ENCODE measurements around the gene FRAT1.
A peak's percentile ranks its signal among the peaks of the same experiment; 100 is the strongest.

FRAT1 gene

GRCh38 chr10:97318772-97319651 is at the start of gene FRAT1 (continued):
- TF ChIP-seq PRDM6 (tag by site-specific recombination; IDR thresholded peaks at IDR 0.05), result no peak; the same call in 1 of the 2 replicates

GRCh38 chr10:97270523-97271154 is 48.4 kb upstream of the FRAT1 start:
- Histone ChIP-seq H3K36me3 (ENCODE audit: control insufficient read depth in 2 of 2, insufficient read depth in 1 of 2, low read length in 2 of 2) (no peaks in the 10 kb centered on the region), H3K9me3 (ENCODE audit: control insufficient read depth, insufficient read depth, low read depth, low read length) (no peaks in the 10 kb centered on the region), H3K4me3 (ENCODE audit: low read depth, low read length) (no peak overlapping the region), H3K27ac (ENCODE audit: extremely low read depth, low read depth, low read length) (no peak overlapping the region), H3K4me1 (ENCODE audit: control insufficient read depth, insufficient read depth, low read length) (no peaks in the 10 kb centered on the region)
- peak; percentile 28 for TF ChIP-seq SETDB1 (IDR thresholded peaks at IDR 0.05; ENCODE audit: insufficient read length, low read length)
- TF ChIP-seq ZNF354C (tag by site-specific recombination; IDR thresholded peaks at IDR 0.05; ENCODE audit: borderline replicate concordance, low read depth), result no peak
- TF ChIP-seq ZNF654 (tag by site-specific recombination; IDR thresholded peaks at IDR 0.05; ENCODE audit: low read depth), result no peak
- TF ChIP-seq ZBTB17 (tag by site-specific recombination; IDR thresholded peaks at IDR 0.05), result 0 out of 2 replicates have a peak, but pooled peaks have one; percentile 32
- 0 out of 2 replicates have a peak, but pooled peaks have one; percentile 8 for TF ChIP-seq ZFHX2 (tag by site-specific recombination; conservative IDR thresholded peaks at IDR 0.05)
- no peak for TF ChIP-seq MEIS1 (CRISPR knock-in tag; IDR thresholded peaks at IDR 0.05; ENCODE audit: borderline replicate concordance)
- ChIA-PET POLR2A (interaction anchor here (0.6 kb wide), 1 partner anchor 80 kb away, joined by 4 read pairs; no protein-coding TSS in a partner anchor), CTCF (interaction anchor here (0.6 to 3.1 kb wide), 4 partner anchors 8 to 301 kb away, joined by 3 to 22 read pairs (median 4); no protein-coding TSS in a partner anchor)

- Histone ChIP-seq H3K4me3 (ENCODE audit: low read depth, low read length) (no peak overlapping the region), H3K27ac (ENCODE audit: extremely low read depth, low read depth, low read length) (no peak overlapping the region), H3K9me3 (ENCODE audit: control insufficient read depth, insufficient read depth, low read depth, low read length) (no peaks in the 10 kb centered on the region), H3K4me1 (ENCODE audit: control insufficient read depth, insufficient read depth, low read length) (peaks cover under 1% of the 10 kb centered on the region; the same call in 1 of the 2 replicates), H3K36me3 (ENCODE audit: control insufficient read depth in 2 of 2, insufficient read depth in 1 of 2, low read length in 2 of 2) (no peaks in the 10 kb centered on the region)
- ChIA-PET CTCF (interaction anchor here (0.6 to 1.4 kb wide), 4 partner anchors 63 to 1458 kb away, joined by 3 read pairs; no protein-coding TSS in a partner anchor), POLR2A (interaction anchor here (1.1 kb wide), 1 partner anchor 18 kb away, joined by 3 read pairs; no protein-coding TSS in a partner anchor)
- no peak for TF ChIP-seq ZNF239 (tag by site-specific recombination; IDR thresholded peaks at IDR 0.05)
- no peak for TF ChIP-seq ZNF391 (tag by site-specific recombination; IDR thresholded peaks at IDR 0.05; ENCODE audit: borderline replicate concordance, low read depth)
- TF ChIP-seq SP2 (tag by site-specific recombination; IDR thresholded peaks at IDR 0.05), result no peak
- no peak for TF ChIP-seq ZNF266 (tag by site-specific recombination; IDR thresholded peaks at IDR 0.05; ENCODE audit: low read depth)
- TF ChIP-seq ZNF146 (tag by site-specific recombination; IDR thresholded peaks at IDR 0.05), result peak; percentile 93
- no peak for TF ChIP-seq FEZF1 (tag by site-specific recombination; IDR thresholded peaks at IDR 0.05)
- no peak for TF ChIP-seq ZNF621 (tag by site-specific recombination; IDR thresholded peaks at IDR 0.05)
These were observed 45.4 kb upstream of the FRAT1 start for GRCh38 chr10:97273700-97274099.

- CTCF ChIA-PET, result interaction anchor here (0.6 to 1.4 kb wide), 5 partner anchors 8 to 237 kb away, joined by 3 to 6 read pairs (median 4); no protein-coding TSS in a partner anchor
- Histone ChIP-seq H3K36me3 (ENCODE audit: control insufficient read depth in 2 of 2, insufficient read depth in 1 of 2, low read length in 2 of 2) (no peaks in the 10 kb centered on the region), H3K27ac (ENCODE audit: extremely low read depth, low read depth, low read length) (no peak overlapping the region), H3K4me1 (ENCODE audit: control insufficient read depth, insufficient read depth, low read length) (peaks cover 5% of the 10 kb centered on the region; the same call in 1 of the 2 replicates), H3K9me3 (ENCODE audit: control insufficient read depth, insufficient read depth, low read depth, low read length) (no peaks in the 10 kb centered on the region), H3K4me3 (ENCODE audit: low read depth, low read length) (no peak overlapping the region)
- POLR2A ChIA-PET, result interaction anchor here (1.1 kb wide), 1 partner anchor 17 kb away, joined by 3 read pairs; no protein-coding TSS in a partner anchor
- TF ChIP-seq PATZ1 (tag by site-specific recombination; IDR thresholded peaks at IDR 0.05) (no peak), TRIM28 (IDR thresholded peaks at IDR 0.05; ENCODE audit: borderline replicate concordance, low read length) (no peak), ZSCAN16 (tag by site-specific recombination; IDR thresholded peaks at IDR 0.05) (no peak), ZSCAN23 (tag by site-specific recombination; IDR thresholded peaks at IDR 0.05) (no peak), ELK4 (IDR thresholded peaks at IDR 0.05; ENCODE audit: borderline replicate concordance, low read depth, low read length) (no peak), SETDB1 (IDR thresholded peaks at IDR 0.05; ENCODE audit: insufficient read length, low read length) (no peak), PRDM4 (tag by site-specific recombination; IDR thresholded peaks at IDR 0.05) (no peak)
These were observed 44.2 kb upstream of the FRAT1 start for GRCh38 chr10:97274828-97275227.
